ENCODE results near the gene ACOX3.

DNA sequence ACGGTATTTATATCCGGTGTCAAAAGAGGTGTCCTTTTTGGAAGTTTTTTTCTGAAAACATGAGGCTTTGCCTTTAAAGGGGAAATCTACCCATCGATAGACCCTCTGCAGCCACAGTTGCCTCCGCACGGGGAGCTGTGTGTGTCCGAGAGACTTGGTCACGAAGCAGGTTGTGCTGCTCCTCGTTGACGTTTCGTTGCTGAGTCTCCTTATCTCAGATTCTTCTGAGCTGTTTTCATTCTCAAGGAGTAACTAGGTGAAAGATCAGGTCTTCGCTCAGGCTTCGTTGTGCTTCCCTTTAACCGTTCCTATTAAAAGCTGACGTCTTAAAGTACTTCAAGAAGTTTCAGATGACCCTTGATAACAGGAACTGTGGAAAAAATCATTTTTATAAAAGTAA lies 23.9 kb upstream of the ACOX3 start:
- TF ChIP-seq EZH2 (IDR thresholded peaks at IDR 0.05; ENCODE audit: borderline replicate concordance, control insufficient read depth, low read depth, low read length) (no peak), TAF1 (IDR thresholded peaks at IDR 0.05; ENCODE audit: borderline replicate concordance, low read depth, low read length) (no peak)
- TF ChIP-seq, protein P1, sequence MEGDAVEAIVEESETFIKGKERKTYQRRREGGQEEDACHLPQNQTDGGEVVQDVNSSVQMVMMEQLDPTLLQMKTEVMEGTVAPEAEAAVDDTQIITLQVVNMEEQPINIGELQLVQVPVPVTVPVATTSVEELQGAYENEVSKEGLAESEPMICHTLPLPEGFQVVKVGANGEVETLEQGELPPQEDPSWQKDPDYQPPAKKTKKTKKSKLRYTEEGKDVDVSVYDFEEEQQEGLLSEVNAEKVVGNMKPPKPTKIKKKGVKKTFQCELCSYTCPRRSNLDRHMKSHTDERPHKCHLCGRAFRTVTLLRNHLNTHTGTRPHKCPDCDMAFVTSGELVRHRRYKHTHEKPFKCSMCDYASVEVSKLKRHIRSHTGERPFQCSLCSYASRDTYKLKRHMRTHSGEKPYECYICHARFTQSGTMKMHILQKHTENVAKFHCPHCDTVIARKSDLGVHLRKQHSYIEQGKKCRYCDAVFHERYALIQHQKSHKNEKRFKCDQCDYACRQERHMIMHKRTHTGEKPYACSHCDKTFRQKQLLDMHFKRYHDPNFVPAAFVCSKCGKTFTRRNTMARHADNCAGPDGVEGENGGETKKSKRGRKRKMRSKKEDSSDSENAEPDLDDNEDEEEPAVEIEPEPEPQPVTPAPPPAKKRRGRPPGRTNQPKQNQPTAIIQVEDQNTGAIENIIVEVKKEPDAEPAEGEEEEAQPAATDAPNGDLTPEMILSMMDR (IDR thresholded peaks at IDR 0.05 in 2 of 3, conservative IDR thresholded peaks at IDR 0.05 in 1 of 3; ENCODE audit: control insufficient read depth in 2 of 3, extremely low read depth in 1 of 3, insufficient read depth in 1 of 3, low read depth in 3 of 3, low read length in 3 of 3), result no peak
